ENCODE measurements around the gene STYX.

STYX gene

DNA sequence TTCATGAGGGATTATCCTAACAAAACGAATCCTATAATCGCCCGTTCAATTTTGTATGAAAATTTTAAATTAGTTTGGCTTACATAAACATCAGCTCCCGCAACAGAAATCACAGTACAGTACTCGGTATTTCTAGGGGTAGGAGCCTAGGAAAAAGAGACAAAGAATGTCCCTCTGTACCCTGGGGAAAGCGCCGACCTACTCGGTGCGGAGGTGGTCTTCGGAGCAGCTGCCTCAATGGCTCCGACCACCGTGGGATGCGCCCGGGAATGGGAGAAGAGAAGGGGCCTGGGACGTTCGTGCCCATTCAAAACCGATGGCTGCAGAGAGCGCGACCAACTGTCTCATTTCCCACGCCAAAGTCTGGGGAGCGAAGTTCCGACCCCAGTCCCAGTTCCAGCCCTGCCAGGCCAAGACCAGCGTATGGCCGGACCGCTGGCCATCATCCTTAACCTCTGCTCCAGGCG is 60.8 kb downstream of the STYX start:
- Histone ChIP-seq H3K9ac (ENCODE audit: insufficient read length, low read depth) (peak overlapping the region; percentile 86), H3K9me3 (ENCODE audit: insufficient read depth, low read length) (no peaks in the 10 kb centered on the region), H3K27me3 (ENCODE audit: insufficient read depth, insufficient read length) (no peaks in the 10 kb centered on the region), H3K4me3 (ENCODE audit: insufficient read length, low read depth) (peak overlapping the region; percentile 82), H3K4me1 (ENCODE audit: insufficient read depth, insufficient read length) (no peaks in the 10 kb centered on the region), H3K36me3 (ENCODE audit: insufficient read depth, insufficient read length, low read length) (peaks cover 4% of the 10 kb centered on the region)
- peak; percentile 8 for DNase-seq (ENCODE audit: low read depth, low spot score)
- TF ChIP-seq YY1 (IDR thresholded peaks at IDR 0.05; ENCODE audit: insufficient read depth, insufficient read length) = no peak

GRCh38 chr14:52791223-52792096 is 61.5 kb downstream of the STYX start, which contains the start of gene GNPNAT1:
Gene GNPNAT1, minus strand, starts transcription at chr14:52791607. Its CDS starts 6,957 bp downstream, at chr14:52784650.
- peak; percentile 60 for DNase-seq (ENCODE audit: low read depth, low spot score)
- peak within 1 kb of the TSS; percentile 82 for H3K4me3 ChIP-seq (ENCODE audit: insufficient read length, low read depth)
- peaks cover 4% of the 10 kb centered on the region for H3K36me3 ChIP-seq (ENCODE audit: insufficient read depth, insufficient read length, low read length)
- TF ChIP-seq ZNF274 (IDR thresholded peaks at IDR 0.05; ENCODE audit: low read depth, low read length) (no peak), SUZ12 (IDR thresholded peaks at IDR 0.05; ENCODE audit: extremely low read depth, insufficient read depth, insufficient read length) (no peak), YY1 (IDR thresholded peaks at IDR 0.05; ENCODE audit: insufficient read depth, insufficient read length) (no peak)
- no peaks in the 10 kb centered on the region for H3K9me3 ChIP-seq (ENCODE audit: insufficient read depth, low read length)
- H3K9ac ChIP-seq (ENCODE audit: insufficient read length, low read depth) = peak within 1 kb of the TSS; percentile 86
- H3K4me1 ChIP-seq (ENCODE audit: insufficient read depth, insufficient read length) = no peaks in the 10 kb centered on the region
- H3K27me3 ChIP-seq (ENCODE audit: insufficient read depth, insufficient read length) = no peaks in the 10 kb centered on the region

- no peak for DNase-seq (ENCODE audit: low read depth, low spot score)
- Histone ChIP-seq H3K36me3 (ENCODE audit: insufficient read depth, insufficient read length, low read length) (peaks cover 4% of the 10 kb centered on the region), H3K9ac (ENCODE audit: insufficient read length, low read depth) (no peak overlapping the region), H3K27me3 (ENCODE audit: insufficient read depth, insufficient read length) (no peaks in the 10 kb centered on the region), H3K9me3 (ENCODE audit: insufficient read depth, low read length) (no peaks in the 10 kb centered on the region), H3K4me1 (ENCODE audit: insufficient read depth, insufficient read length) (no peaks in the 10 kb centered on the region), H3K4me3 (ENCODE audit: insufficient read length, low read depth) (peak overlapping the region; percentile 35)
- TF ChIP-seq YY1 (IDR thresholded peaks at IDR 0.05; ENCODE audit: insufficient read depth, insufficient read length) (no peak), SUZ12 (IDR thresholded peaks at IDR 0.05; ENCODE audit: extremely low read depth, insufficient read depth, insufficient read length) (no peak), ZNF274 (IDR thresholded peaks at IDR 0.05; ENCODE audit: low read depth, low read length) (no peak)
Measured at GRCh38 chr14:52792097-52792415, 62.1 kb downstream of the STYX start.

DNA sequence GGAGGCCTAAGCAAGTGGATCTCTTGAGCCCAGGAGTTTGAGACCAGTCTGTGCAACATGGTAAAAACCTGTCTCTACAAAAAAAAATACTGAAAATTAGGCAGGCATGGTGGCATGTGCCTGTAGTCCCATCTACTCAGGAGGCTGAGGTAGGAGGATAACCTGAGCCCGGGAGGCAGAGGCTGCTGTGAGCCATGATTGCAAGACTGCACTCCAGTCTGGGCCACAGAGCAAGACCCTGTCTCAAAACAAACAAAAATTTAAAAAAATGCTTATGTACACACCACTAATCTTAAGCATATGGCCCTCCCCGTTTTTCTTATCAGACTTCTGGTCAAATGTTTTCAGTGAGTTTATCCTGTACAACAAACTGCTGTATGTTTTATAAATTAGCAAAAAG is 63.1 kb downstream of the STYX start:
- no peak for TF ChIP-seq YY1 (IDR thresholded peaks at IDR 0.05; ENCODE audit: insufficient read depth, insufficient read length)
- no peak for TF ChIP-seq ZNF274 (IDR thresholded peaks at IDR 0.05; ENCODE audit: low read depth, low read length)
- TF ChIP-seq SUZ12 (IDR thresholded peaks at IDR 0.05; ENCODE audit: extremely low read depth, insufficient read depth, insufficient read length) = no peak
- H3K9ac ChIP-seq (ENCODE audit: insufficient read length, low read depth) = no peak overlapping the region
- no peaks in the 10 kb centered on the region for H3K36me3 ChIP-seq (ENCODE audit: insufficient read depth, insufficient read length, low read length)
- no peak for DNase-seq (ENCODE audit: low read depth, low spot score)
- no peaks in the 10 kb centered on the region for H3K4me1 ChIP-seq (ENCODE audit: insufficient read depth, insufficient read length)
- H3K27me3 ChIP-seq (ENCODE audit: insufficient read depth, insufficient read length) = no peaks in the 10 kb centered on the region
- no peaks in the 10 kb centered on the region for H3K9me3 ChIP-seq (ENCODE audit: insufficient read depth, low read length)
- no peak overlapping the region for H3K4me3 ChIP-seq (ENCODE audit: insufficient read length, low read depth)

DNA sequence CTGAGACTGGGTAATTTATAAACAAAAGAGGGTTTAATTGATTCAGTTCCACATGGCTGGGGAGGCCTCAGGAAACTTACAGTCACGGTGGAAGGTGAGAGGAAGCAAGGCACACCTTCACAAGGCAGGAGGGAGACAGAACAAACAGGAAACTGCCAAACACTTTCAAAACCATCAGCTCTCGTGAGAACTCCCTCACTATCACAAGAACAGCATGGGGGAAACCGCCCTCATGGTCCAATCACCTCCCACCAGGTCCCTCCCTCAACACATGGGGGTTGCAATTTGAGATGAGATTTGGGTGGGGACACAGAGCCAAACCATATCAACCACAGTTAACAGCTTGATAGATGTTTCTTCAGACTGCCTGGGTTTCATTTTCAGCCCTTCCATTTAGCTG is 67.7 kb downstream of the STYX start:
- DNase-seq (ENCODE audit: low read depth, low spot score) = no peak
- H3K9ac ChIP-seq (ENCODE audit: insufficient read length, low read depth) = no peak overlapping the region
- no peaks in the 10 kb centered on the region for H3K9me3 ChIP-seq (ENCODE audit: insufficient read depth, low read length)
- H3K36me3 ChIP-seq (ENCODE audit: insufficient read depth, insufficient read length, low read length) = no peaks in the 10 kb centered on the region
- no peak overlapping the region for H3K4me3 ChIP-seq (ENCODE audit: insufficient read length, low read depth)
- H3K27me3 ChIP-seq (ENCODE audit: insufficient read depth, insufficient read length) = no peaks in the 10 kb centered on the region
- H3K4me1 ChIP-seq (ENCODE audit: insufficient read depth, insufficient read length) = no peaks in the 10 kb centered on the region
- no peak for TF ChIP-seq YY1 (IDR thresholded peaks at IDR 0.05; ENCODE audit: insufficient read depth, insufficient read length)
- no peak for TF ChIP-seq ZNF274 (IDR thresholded peaks at IDR 0.05; ENCODE audit: low read depth, low read length)
- no peak for TF ChIP-seq SUZ12 (IDR thresholded peaks at IDR 0.05; ENCODE audit: extremely low read depth, insufficient read depth, insufficient read length)

GRCh38 chr14:52798826-52799225 is 68.9 kb downstream of the STYX start:
- Histone ChIP-seq H3K9ac (ENCODE audit: insufficient read length, low read depth) (no peak overlapping the region), H3K36me3 (ENCODE audit: insufficient read depth, insufficient read length, low read length) (no peaks in the 10 kb centered on the region), H3K4me3 (ENCODE audit: insufficient read length, low read depth) (no peak overlapping the region), H3K9me3 (ENCODE audit: insufficient read depth, low read length) (no peaks in the 10 kb centered on the region), H3K4me1 (ENCODE audit: insufficient read depth, insufficient read length) (no peaks in the 10 kb centered on the region), H3K27me3 (ENCODE audit: insufficient read depth, insufficient read length) (no peaks in the 10 kb centered on the region)
- DNase-seq (ENCODE audit: low read depth, low spot score) = no peak
- TF ChIP-seq YY1 (IDR thresholded peaks at IDR 0.05; ENCODE audit: insufficient read depth, insufficient read length) = no peak
- TF ChIP-seq SUZ12 (IDR thresholded peaks at IDR 0.05; ENCODE audit: extremely low read depth, insufficient read depth, insufficient read length) = no peak
- TF ChIP-seq ZNF274 (IDR thresholded peaks at IDR 0.05; ENCODE audit: low read depth, low read length) = no peak

GRCh38 chr14:52801014-52801712 is 71.2 kb downstream of the STYX start:
- no peaks in the 10 kb centered on the region for H3K9me3 ChIP-seq (ENCODE audit: insufficient read depth, low read length)
- H3K4me1 ChIP-seq (ENCODE audit: insufficient read depth, insufficient read length) = no peaks in the 10 kb centered on the region
- DNase-seq (ENCODE audit: low read depth, low spot score) = no peak
- H3K27me3 ChIP-seq (ENCODE audit: insufficient read depth, insufficient read length) = no peaks in the 10 kb centered on the region
- no peak overlapping the region for H3K4me3 ChIP-seq (ENCODE audit: insufficient read length, low read depth)
- TF ChIP-seq ZNF274 (IDR thresholded peaks at IDR 0.05; ENCODE audit: low read depth, low read length) = no peak
- no peak for TF ChIP-seq YY1 (IDR thresholded peaks at IDR 0.05; ENCODE audit: insufficient read depth, insufficient read length)
- no peak for TF ChIP-seq SUZ12 (IDR thresholded peaks at IDR 0.05; ENCODE audit: extremely low read depth, insufficient read depth, insufficient read length)
- H3K9ac ChIP-seq (ENCODE audit: insufficient read length, low read depth) = no peak overlapping the region
- H3K36me3 ChIP-seq (ENCODE audit: insufficient read depth, insufficient read length, low read length) = no peaks in the 10 kb centered on the region

Data from NT2/D1 (cell line).